22Rv1 (cell line): ENCODE measurements around the gene MYD88.

Source experiments
- ZFX ChIP-seq: fragments of 450-650 bp; IDR thresholded peaks from 2 replicates; pipeline ENCODE4 v1.6.1; 2017; ENCODE audit warnings: antibody characterized with exemption, borderline replicate concordance
- TF ChIP-seq, protein P1 (sequence below): fragments of 450-650 bp; IDR thresholded peaks from 2 replicates; pipeline ENCODE4 v1.5.1; 2017; ENCODE audit warnings: mild to moderate bottlenecking

DNA sequence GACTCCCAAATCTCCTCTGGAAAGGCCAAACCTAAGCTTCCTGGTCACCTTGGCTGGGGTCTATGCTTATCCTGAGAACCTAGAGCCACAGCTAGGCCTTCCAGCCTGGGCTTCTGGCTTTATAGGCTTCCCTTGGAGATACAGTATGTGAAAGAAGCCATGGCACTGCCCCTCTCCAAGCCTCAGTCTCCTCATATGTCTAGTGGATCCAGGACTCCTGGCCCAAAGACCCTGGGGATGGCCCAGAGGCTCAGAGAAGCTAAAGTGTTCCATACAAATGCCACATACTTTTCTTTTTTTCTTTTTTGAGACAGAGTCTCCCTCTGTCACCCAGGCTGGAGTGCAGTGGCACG lies 10.2 kb upstream of the MYD88 start:
- TF ChIP-seq, protein P1, sequence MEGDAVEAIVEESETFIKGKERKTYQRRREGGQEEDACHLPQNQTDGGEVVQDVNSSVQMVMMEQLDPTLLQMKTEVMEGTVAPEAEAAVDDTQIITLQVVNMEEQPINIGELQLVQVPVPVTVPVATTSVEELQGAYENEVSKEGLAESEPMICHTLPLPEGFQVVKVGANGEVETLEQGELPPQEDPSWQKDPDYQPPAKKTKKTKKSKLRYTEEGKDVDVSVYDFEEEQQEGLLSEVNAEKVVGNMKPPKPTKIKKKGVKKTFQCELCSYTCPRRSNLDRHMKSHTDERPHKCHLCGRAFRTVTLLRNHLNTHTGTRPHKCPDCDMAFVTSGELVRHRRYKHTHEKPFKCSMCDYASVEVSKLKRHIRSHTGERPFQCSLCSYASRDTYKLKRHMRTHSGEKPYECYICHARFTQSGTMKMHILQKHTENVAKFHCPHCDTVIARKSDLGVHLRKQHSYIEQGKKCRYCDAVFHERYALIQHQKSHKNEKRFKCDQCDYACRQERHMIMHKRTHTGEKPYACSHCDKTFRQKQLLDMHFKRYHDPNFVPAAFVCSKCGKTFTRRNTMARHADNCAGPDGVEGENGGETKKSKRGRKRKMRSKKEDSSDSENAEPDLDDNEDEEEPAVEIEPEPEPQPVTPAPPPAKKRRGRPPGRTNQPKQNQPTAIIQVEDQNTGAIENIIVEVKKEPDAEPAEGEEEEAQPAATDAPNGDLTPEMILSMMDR: no peak
- TF ChIP-seq ZFX: no peak
